GM21526 (cell line): ENCODE results near the gene TNNI3K.
A peak's percentile ranks its signal among the peaks of the same experiment; 100 is the strongest.

Experiments used
- ATAC-seq: cut with Tn5 transposase; IDR thresholded peaks from one replicate; pipeline ENCODE4 v1.9.1; 2021; ENCODE audit warnings: moderate library complexity; ENCODE audit not compliant: unreplicated experiment, low FRiP score

The TNNI3K gene

DNA sequence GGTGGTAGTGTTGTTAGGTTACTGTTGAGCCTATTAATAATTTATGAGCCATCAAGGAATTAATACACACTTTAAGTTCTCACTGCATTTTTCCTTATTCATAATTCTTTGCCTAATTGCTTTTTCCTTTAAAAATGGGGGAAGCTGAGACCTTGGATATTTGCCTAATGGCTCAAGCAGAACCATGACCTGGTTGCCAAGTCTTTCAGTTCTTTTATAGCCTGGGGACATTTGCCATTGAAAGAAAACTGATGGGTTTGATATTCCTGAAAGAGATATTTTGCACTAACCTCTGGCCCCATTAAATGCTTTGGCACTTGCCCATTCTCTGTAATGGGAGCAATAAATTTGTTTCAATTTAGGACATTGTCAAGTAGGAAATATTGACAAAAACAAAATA, 295.7 kb downstream of the TNNI3K start:
- ATAC-seq, result no peak

DNA sequence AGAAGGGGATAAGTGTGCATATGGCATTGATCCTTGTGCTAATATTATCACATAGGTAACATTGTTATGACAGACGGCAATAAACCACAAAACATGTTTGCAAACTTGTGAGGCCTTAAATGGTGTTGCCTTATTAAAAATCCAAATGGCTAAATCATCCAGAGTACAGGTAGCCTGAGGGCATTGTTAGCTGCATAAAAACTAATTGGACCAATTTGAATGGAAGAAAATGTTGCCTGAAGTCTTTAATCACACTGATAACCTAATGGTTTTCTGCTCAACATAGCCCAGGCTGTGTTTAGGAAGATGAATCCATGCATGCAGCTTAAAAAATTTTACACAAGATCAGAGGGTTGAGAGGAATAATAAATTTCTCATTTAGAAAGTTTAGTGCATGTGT, 296.6 kb downstream of the TNNI3K start:
- ATAC-seq, result no peak

DNA sequence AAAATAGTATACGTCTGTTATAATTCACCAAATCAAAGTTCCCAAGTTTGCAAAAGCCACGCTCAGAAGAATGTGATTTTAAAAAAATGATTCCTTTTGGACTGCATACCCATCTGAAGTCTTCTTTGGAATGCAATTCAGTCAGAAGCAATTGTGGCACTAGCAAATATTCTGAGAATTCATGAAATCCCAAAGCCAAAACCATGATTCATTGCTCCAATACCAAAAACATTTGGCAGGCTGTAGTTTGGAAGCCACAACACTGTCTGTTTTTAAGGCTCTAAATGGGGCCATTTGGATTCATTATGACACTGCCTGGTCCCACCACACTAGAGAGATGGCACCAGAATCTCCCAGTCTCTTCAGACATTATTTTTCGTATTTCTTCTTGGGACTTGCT, 299.1 kb downstream of the TNNI3K start:
- ATAC-seq, result no peak

DNA sequence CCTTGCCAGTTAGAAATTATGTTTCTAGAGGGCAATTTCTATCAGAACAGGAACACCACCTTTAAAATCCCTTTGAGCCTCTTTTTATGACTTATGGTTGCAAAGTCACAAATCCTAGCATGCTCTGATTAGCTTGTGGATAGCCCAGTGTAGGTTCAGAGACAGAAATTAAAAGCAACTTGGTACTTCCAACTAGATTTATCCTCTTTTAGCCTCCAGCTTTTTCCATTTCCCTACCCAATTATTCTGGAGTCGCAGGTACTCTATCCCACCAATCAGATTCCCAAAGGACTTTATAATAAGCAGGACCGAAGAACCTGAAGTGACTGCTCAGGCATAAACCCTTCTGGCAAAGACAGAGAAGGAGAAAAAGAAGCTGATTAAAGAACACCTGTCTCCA, 310.6 kb downstream of the TNNI3K start:
- ATAC-seq, result no peak

DNA sequence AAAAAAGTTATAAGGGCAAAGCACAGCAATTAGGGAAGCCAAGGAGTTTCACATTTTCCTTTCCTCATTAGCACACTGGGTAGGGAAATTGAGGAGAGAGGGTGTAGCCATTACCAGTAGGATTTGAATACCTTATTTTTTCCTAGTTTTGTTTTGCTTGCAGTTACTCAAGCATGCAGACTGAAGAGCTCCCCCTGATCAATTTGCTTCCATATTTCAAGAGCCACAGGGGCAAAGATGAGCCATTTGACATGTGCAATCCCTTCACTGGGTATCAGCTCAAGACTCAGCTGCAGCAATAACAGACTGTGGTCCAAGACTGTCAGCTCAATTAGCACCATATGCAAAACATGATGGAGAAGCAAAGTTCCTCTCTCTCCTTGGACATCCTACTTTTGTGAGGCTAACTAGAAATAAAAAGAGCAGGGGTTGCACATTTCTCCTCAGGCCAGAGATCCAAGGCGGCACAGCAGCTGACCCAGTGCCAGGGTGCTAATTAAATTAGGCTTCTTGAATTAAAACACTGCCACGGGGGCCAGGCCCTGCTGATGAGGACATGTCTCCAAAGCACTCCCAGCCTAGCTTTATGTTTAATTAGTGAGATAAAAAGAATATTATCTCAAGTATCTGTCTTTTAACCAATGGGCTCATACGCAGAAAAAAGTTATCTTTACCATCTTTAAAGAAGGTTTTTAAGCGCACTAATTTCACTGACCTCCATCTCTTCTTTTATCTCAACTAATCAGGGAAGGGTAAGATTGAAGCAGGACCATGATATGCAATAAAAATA, 314.0 kb downstream of the TNNI3K start:
- no peak for ATAC-seq

DNA sequence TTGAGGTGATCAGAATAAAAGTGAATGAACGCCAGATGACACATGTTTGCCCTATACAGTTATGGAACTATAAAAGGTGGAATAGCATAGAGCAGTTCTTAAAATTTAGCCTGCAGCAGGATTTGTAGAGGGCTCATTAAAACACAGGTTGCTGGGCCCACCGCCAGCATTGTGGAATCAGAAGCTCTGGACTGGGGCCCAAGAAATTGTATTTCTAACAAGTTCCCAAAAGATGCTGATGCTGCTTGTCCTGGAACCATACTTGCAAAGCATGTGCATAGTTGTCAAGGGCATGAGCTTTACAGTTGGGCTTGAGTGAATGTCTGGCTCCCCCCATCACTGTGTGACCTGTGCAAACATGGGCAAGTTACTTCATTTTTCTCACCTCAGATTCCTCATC, 314.7 kb downstream of the TNNI3K start:
- no peak for ATAC-seq

DNA sequence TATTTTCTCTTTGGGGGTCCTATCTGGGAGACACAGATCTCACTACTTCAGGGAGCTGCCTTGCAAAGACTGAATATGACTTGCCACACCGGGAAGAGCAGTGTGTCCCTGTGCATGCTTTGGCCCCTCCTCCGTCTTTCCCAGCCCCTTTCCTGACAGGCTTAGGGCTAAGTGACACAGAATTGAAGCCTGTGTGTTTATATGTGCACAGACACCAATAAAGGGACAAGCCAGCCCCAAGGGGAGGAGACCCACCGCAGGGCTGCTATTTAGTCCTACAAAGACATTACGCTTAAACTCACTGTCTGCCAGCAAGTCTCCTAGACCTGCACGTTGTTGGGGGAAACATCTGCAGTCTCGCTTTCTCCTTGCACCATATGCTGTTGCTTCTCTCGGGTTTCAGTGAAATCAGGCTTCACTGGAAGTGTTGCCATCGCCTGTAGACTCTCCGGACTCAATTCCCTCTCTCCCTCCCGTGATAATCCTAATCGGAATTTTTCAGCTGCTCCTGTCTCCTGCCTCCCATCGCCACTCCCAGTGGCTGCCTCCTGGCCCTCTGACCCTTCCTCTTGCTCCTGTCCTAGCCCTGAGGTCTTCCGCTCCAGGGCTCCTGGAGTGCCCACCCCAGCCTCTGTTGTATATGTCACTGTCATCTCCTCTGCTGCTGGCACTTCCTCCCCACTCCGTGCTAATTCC, 335.8 kb downstream of the TNNI3K start:
- no peak for ATAC-seq

DNA sequence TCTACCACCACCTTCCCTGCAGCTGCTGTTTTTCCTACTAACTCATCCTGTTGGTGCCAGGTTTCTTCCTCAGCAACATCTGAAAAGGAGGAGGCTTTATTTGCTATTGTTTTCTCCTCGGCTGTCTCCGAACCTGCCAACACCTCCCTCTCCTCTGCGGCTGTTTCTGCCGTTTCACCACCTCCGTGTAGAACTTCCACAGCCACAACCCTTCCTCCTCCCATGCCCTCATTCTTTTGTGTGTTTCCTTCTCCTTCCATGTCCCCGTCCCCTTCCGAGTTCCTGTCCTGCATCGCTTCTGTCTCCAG, 336.3 kb downstream of the TNNI3K start:
- ATAC-seq, result no peak

DNA sequence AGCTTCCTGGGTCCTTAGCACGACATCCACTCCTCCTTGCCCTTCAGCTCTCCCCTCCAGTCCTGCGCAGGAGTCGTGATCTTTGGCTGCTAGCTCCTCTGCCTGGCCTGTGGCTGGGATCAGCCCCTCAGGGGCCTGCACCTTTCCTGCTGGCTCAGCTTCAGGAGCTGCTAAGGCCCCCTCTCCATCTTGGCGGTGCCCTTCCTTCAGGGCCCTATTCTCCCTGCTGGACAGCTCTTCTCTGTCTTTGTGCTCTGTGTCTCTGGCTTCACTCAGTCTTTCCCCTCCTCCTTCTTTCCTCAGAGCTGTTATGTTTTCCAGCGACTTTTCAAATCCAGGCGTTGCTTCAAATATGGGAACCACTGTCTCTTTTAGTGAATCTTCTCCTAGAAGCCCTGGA, 336.7 kb downstream of the TNNI3K start:
- ATAC-seq, result no peak

DNA sequence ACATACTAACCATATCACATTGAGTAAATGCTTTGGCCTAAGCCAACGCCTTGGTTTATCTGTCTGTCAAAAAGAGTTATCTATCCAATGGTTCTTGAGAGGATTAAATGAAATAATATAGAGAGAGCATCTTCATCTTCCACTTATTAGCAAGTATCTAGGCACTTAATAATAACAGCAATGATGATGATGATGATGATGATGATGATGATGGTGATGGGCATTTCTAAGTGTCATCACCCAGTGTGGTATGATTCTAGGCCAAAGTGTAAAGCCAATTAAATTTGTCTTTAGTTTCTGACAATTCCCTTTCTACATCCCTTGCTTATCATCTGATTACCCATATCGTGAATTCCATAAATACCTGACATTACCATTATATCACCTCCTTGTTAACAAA, 342.9 kb downstream of the TNNI3K start:
- no peak for ATAC-seq

DNA sequence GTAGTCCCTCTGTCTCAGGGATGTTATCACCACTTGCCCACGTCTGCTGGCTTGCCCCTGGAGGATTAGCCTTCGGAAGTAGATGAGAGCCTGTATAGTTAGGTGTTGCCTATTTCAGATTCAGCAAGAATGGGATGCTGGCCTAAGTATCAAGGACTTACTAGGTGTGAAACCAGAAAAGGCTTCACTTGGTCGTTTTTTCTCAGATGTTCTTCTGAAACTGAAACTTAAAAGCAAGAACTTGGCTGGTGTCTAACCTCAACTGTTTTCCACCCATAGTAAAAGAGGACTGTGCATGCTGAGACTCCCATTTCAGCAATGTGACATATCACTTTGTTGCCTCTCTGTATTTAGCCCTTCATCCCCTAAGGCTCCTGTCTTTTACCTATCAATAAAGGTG, 344.2 kb downstream of the TNNI3K start:
- ATAC-seq, result peak; percentile 100

DNA sequence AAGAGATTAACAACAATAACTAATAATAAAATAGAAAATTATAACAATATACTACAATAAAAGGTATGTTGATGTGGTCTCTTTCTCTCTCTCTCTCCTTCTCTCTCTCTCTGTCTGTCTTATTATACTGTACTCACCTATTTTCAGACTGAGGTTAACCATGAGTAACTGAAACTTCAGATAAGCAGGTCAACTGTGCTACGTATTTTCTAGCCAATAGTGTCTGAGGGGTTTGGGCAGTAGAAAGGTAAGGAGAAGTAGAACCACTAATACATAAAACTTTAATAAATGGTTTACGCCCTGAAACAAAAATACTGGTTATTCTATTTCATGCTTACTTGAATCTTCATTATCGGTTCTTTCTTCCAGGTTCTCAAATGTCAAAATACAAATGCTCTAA, 348.2 kb downstream of the TNNI3K start:
- ATAC-seq, result no peak

DNA sequence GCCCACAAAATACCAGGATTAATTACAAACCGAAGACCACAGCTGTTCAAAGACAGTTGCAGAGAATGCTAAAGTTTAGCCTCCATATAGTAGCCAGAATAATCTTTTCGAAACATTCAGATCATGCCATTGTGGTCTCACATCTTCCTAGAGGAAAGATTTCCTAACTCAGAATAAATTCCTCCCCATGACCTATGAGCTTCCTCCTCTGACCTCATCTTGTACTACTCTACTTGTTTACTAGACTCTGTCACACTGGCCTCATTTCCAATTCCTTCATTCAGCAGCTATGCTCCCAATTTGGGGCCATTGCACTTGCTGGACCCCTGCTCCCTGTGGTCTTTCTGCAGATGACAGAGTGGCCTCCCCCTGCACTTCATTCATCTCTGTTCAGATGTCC, 349.0 kb downstream of the TNNI3K start:
- ATAC-seq, result no peak

DNA sequence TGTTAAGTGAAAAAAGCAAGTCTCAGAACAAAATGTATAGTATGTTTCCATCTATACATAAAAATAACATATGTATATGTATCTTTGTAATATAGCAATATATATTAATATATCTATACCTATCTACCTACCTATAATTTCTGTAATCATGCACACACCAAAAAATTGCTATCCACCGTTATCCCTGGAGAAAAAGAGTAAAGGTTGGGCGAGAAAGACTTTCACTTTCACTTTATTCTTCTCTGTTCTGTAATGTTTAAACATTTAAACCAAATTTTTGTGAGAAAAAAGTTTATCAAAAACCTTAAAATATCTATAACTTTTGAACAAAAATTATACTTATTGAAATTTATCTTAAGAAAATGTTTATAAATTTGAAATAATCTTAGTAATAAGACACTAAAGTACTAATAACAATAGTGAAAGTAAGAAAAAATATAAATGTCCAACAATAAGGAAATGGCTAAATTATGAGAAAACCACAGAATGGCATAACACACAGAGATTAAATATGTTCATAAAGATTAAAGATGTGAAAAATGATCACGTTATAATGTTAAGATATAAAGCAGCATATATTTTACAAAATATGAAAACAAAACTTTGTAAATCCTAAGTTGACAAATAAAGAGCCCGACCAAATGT, 351.2 kb downstream of the TNNI3K start:
- no peak for ATAC-seq

DNA sequence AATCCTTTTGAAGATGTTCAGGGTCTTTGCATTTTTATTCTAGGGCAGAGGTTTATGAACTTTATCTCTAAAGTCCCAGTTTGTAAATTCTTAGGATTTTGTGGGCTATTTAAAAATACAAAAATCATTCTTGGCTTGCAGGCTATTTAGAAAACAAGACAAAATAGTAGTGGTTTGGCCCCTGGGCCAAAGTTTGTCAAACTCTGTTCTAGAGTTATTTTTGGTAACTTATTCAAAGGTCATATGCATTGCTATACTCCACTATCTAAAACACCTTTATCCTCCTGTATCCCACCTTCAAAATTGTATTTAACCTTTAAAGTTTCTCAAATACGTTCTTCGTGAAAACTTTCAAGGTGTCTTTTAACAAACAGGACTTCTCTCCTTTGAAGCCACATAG, 352.7 kb downstream of the TNNI3K start:
- no peak for ATAC-seq

DNA sequence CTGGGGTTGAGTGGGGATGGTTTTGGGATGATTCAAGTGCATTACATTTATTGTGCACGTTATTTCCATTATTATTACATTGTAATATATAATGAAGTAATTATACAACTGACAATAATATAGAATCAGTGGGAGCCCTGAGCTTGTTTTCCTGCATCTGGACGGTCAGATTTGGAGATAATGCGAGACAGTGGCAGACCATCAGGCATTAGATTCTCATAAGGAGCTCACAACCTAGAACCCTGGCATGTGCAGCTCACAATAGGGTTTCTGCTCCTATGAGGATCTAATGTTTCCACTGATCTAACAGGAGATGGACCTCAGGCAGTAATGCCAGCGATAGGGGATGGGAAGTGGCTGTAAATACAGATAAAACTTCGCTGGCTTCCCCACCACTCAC, 355.1 kb downstream of the TNNI3K start:
- no peak for ATAC-seq

DNA sequence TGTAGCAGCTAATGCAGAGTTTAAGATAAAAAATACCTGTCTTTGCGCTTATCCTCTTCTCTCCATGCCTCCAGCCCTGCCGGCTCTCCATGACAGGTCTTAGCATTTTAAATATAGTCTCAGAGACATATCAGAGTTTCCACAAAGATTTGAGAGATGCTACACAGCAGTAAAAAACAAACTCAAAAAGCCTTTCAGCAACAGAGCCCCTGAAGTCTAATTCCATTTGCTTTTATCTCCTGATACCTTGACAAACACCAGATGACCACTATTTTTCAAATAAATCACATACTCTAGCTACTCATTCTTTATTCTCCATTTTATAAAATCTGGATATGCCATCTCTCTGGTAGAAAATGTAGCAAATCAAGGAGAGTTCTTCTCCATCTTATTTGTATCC, 356.8 kb downstream of the TNNI3K start:
- ATAC-seq, result no peak

DNA sequence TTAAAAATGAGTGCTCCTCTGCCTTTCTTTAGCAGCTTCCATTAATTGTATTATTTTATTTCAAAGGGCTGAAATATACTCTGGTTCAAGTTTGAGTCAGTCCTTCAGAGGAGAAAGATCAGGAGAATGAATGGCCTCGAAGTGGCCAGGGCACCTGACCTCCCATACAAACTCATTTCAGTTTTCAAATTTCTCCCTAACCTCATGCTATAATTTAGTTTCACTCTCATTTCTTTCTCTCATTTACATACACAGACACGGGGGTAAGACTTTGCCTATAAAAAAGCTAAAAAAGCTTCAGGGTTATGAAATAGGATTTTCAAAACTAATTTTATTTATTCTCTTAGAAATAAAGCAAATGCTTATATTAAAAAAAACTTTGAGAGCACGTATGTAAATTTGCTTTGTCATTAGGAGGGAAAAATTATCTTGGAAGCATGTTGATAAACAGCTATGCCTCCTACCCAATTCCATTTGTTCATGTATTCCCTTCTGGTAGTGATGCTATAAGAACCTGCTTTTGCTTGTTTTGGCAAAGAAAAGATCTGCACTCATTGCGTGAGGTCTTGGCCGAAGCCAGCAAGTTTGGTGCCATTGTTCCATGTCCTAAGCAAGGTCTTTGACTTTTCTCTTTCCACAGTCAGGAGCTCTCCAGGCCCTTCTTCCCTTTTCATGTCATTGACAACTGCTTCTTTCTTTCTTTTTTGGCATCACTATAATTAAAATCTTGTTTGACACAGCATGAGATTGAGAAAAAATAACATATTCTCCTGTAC, 357.6 kb downstream of the TNNI3K start:
- ATAC-seq, result no peak
